HG03571 (cell line): ENCODE measurements around the gene RBM10.

ENCODE experiments used
- ATAC-seq: cut with Tn5 transposase; IDR thresholded peaks from one replicate; pipeline ENCODE4 v1.9.1; 2021; ENCODE audit not compliant: unreplicated experiment

The RBM10 gene

GRCh38 chrX:47176101-47176740, 31.2 kb downstream of the RBM10 start:
- no peak for ATAC-seq

- no peak for ATAC-seq
These were observed 32.1 kb downstream of the RBM10 start for GRCh38 chrX:47177079-47177478.

- ATAC-seq: no peak
These were observed 33.3 kb downstream of the RBM10 start for GRCh38 chrX:47178337-47178736.

- no peak for ATAC-seq
These were observed 34.4 kb downstream of the RBM10 start for GRCh38 chrX:47179221-47179927.

DNA sequence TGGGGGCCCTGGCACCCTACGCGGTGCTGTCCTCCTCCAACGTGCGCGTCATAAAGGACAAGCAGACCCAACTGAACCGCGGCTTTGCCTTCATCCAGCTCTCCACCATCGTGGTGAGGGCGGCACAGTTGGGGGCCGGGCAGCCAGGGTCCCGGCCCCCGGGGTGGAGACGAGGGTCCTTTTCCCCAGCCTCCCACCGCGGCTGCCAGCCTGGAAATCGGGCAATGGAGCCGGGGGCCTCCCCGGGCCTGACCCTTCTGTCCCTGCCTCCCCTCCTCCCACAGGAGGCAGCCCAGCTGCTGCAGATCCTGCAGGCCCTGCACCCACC, 34.9 kb downstream of the RBM10 start:
- ATAC-seq: no peak

GRCh38 chrX:47180346-47180745, 35.3 kb downstream of the RBM10 start:
- no peak for ATAC-seq

DNA sequence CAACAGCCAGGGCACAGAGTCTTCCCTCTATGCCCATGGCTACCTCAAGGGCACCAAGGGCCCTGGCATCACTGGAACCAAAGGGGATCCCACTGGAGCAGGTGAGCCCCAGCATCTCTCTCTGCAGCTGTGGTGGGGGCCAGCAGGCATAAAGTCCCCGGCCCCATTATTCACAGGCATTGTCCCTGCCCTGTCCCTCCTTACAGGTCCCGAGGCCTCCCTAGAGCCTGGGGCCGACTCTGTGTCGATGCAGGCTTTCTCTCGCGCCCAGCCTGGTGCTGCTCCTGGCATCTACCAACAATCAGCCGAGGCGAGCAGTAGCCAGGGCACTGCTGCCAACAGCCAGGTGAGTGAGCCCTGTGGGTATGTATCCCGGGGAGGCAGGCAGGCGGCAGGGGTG, 36.3 kb downstream of the RBM10 start:
- ATAC-seq: no peak

- ATAC-seq: no peak
These were observed 37.2 kb downstream of the RBM10 start for GRCh38 chrX:47182106-47182700.

GRCh38 chrX:47184486-47184885, 39.5 kb downstream of the RBM10 start:
- ATAC-seq: no peak

DNA sequence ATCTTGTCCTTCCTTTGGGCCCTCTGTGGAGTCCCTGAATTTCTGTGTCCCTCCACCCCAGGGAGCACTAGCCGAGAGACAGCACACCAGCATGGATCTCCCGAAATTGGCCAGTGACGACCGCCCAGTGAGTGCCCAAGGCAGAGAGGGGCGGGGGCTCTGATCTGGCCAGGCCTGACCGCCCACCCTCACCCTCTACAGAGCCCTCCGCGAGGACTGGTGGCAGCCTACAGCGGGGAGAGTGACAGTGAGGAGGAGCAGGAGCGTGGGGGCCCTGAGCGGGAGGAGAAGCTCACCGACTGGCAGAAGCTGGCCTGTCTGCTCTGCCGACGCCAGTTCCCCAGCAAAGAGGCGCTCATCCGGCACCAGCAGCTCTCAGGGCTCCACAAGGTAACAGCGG, 40.2 kb downstream of the RBM10 start:
- ATAC-seq: no peak

- no peak for ATAC-seq
These were observed 41.2 kb downstream of the RBM10 start for GRCh38 chrX:47186096-47186740.

DNA sequence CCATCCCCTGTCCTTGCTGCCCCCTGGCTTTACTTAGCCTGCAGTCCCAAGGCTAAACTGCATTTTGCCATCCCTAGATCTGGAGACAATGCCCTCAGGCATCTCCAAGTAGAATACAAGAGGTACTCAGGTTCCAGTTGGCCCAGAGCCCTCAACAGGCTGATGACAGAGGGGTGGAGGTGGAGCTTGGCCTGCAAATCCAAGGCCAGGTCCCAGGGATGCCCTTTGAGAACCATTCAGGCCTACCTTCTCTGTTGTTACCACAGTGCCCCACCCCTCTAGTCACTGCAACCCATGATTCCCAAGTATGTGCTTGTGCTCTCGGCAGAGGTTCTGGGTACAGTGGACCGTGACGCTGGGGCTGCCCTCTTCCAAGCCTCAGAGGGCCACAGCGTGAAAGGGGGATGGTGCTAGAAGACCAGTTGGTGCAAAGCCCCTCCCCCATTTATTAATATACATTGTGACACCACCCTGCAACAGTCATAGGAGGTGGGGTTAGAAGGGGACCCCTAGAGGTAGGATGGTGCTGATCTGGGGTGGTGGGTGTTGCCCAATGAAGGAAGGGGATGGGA, 42.2 kb downstream of the RBM10 start:
- ATAC-seq: no peak

GRCh38 chrX:47189906-47190305, 44.9 kb downstream of the RBM10 start:
- ATAC-seq: no peak

GRCh38 chrX:47190445-47191269, 45.6 kb downstream of the RBM10 start:
- peak; percentile 50 for ATAC-seq

GRCh38 chrX:47191331-47191730, 46.3 kb downstream of the RBM10 start:
- ATAC-seq: no peak

DNA sequence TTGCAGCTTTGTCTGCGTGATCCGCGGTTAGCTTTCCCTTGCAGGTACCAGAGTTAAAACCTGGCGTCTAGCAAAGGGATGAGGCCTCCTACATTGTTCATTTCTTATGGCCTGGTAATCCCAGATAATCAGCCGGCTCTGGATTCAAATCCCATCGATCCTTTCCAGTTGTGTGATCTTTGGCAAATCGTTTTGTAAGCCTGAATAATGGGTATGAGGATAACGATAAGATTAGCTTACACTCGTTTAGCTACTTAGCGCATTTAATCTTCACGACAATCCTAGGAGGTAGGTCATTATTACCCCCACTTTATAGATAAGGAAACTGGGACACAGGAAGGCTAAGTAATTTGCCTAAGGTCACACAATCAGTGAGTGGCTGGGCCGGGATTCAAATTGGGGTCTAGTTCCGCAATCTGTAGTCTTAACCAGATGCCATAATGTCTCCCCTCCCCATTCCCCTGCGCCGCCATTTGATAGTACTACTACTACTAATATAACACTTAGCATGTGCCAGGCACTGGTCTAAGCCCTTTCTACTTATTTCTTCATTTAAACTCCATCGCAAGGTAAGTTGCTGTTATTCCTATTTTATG, 46.9 kb downstream of the RBM10 start:
- ATAC-seq: no peak

GRCh38 chrX:47193475-47194193, 48.6 kb downstream of the RBM10 start, which contains the start of gene UBA1:
Gene UBA1 (plus strand): TSS chrX:47193829. CDS start chrX:47198803, 4,974 bp downstream.
- peak; percentile 65 for ATAC-seq

GRCh38 chrX:47194194-47194787, 49.3 kb downstream of the RBM10 start:
- no peak for ATAC-seq

GRCh38 chrX:47196098-47196497, 51.1 kb downstream of the RBM10 start:
- no peak for ATAC-seq
